Hepatocyte (in vitro differentiated cells): ENCODE measurements around the gene SMARCA2.

Source experiments
- EZH2 ChIP-seq: fragments of 200-600 bp; sonication (generic); IDR thresholded peaks from 2 replicates; pipeline ENCODE4 v1.6.1; 2016; ENCODE audit warnings: antibody characterized with exemption, mild to moderate bottlenecking, borderline replicate concordance
- TF ChIP-seq, protein P1 (sequence below): fragments of 200-600 bp; sonication (generic); IDR thresholded peaks from 2 replicates; pipeline ENCODE4 v1.5.1; 2016; ENCODE audit warnings: antibody characterized with exemption, mild to moderate bottlenecking; ENCODE audit not compliant: poor library complexity

DNA sequence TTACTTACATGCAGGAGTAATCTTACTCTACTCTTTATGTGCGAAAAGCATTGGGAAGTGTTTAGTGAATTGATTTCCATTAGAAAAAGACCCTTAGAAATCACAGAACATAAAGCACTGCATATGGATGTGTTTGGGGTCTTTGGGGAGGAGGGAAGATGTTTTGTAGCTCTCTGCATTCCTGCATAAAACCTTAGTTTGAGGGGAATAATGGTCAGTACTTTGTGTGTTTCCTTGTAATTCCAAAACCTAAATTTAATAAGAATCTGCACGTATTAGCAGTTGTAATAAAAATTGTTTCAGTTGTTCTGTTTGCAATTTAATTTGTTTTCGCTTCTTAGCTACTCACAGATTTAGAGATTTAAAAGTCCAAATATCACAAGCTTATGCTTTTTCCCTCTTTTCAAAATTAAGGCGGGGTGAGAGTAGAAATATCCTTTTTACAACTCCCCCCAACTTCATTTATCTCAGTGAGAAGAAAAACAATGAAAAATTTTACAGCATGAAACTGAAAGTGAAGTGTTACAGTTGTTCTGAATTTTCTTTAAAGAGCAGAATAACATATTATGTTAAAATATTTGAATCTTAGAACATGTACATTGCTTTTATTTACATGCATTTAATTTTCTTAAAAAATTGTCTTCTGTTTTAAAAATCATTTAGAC lies 143.8 kb downstream of the SMARCA2 start:
- TF ChIP-seq, protein P1, sequence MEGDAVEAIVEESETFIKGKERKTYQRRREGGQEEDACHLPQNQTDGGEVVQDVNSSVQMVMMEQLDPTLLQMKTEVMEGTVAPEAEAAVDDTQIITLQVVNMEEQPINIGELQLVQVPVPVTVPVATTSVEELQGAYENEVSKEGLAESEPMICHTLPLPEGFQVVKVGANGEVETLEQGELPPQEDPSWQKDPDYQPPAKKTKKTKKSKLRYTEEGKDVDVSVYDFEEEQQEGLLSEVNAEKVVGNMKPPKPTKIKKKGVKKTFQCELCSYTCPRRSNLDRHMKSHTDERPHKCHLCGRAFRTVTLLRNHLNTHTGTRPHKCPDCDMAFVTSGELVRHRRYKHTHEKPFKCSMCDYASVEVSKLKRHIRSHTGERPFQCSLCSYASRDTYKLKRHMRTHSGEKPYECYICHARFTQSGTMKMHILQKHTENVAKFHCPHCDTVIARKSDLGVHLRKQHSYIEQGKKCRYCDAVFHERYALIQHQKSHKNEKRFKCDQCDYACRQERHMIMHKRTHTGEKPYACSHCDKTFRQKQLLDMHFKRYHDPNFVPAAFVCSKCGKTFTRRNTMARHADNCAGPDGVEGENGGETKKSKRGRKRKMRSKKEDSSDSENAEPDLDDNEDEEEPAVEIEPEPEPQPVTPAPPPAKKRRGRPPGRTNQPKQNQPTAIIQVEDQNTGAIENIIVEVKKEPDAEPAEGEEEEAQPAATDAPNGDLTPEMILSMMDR, result no peak
- TF ChIP-seq EZH2, result no peak
